Measurements from ENCODE around the gene DET1.

GRCh38 chr15:88487178-88487795 lies 59.2 kb downstream of the DET1 start:
- TF ChIP-seq CTCF (IDR thresholded peaks at IDR 0.05) (no peak), EP300 (IDR thresholded peaks at IDR 0.05) (no peak)

Measured in upper lobe of left lung (tissue), 4 donors.